ENCODE measurements around the gene MALAT1. TPM values are rescaled to one million over a fixed set of nuclear protein-coding genes. Genes with fewer than 3 reads are reported as not detected.

MALAT1 gene
- total and polyA plus RNA-seq, 2 donors from 2014 or later, result 219 to 15,262 TPM

DNA sequence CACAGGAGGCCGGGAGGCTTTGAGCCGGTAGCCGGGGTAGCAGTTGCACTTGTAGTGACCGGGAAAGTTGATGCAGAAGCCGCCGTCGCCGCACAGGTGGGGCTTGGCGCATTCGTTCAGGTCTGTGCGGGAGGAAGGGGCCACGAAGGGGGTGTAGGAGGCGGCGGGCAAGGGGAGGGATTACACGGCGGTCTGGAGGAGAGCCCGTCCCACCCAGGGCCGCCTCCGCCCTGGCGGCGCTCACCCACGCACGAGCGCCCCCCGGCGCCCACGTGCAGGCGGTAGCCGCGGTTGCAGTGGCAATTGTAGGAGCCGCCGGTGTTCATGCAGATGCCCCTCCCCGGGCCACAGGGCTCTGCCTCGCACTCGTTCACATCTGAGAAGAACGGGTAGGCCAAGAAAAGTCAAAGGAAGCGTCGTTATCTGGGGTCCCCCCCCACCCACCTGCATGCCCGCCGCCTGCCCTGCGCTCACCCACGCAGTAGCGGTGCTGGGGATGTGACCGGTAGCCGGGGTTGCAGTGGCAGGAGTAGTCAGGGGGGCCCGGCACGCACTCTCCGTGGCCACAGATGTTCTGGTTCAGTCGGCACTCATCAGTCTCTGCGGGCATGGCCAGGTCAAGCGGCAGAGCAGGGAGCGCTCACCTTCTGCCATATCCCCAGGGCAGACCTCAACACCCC, 48.7 kb downstream of the MALAT1 start:
- Histone ChIP-seq H3K27ac (ENCODE audit: low read depth in 2 of 2, low read length in 2 of 2) (no peak overlapping the region), H3K9ac (ENCODE audit: low read length in 3 of 3) (no peak overlapping the region), H3K4me1 (ENCODE audit: control insufficient read depth in 2 of 3, insufficient read depth in 2 of 3, low read depth in 1 of 3, low read length in 3 of 3) (peaks cover 0 to 18% (median 4%) of the 10 kb centered on the region in 3 donors), H3K27me3 (ENCODE audit: control insufficient read depth, insufficient read depth, low read length) (no peaks in the 10 kb centered on the region), H3K4me3 (ENCODE audit: low read length in 3 of 3) (no peak overlapping the region), H3K9me3 (ENCODE audit: control insufficient read depth in 2 of 3, insufficient read depth in 1 of 3, low read length in 3 of 3) (no peaks in the 10 kb centered on the region), H3K36me3 (ENCODE audit: control insufficient read depth in 2 of 3, insufficient read depth in 3 of 3, low read length in 3 of 3) (peaks cover 0 to 2% (median 0%) of the 10 kb centered on the region in 3 donors)
- TF ChIP-seq, protein P1, sequence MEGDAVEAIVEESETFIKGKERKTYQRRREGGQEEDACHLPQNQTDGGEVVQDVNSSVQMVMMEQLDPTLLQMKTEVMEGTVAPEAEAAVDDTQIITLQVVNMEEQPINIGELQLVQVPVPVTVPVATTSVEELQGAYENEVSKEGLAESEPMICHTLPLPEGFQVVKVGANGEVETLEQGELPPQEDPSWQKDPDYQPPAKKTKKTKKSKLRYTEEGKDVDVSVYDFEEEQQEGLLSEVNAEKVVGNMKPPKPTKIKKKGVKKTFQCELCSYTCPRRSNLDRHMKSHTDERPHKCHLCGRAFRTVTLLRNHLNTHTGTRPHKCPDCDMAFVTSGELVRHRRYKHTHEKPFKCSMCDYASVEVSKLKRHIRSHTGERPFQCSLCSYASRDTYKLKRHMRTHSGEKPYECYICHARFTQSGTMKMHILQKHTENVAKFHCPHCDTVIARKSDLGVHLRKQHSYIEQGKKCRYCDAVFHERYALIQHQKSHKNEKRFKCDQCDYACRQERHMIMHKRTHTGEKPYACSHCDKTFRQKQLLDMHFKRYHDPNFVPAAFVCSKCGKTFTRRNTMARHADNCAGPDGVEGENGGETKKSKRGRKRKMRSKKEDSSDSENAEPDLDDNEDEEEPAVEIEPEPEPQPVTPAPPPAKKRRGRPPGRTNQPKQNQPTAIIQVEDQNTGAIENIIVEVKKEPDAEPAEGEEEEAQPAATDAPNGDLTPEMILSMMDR (IDR thresholded peaks at IDR 0.05; ENCODE audit: borderline replicate concordance, extremely low read depth, insufficient read depth), result no peak
- FAIRE-seq (no peak), DNase-seq (peak in 4 of 5 donors; percentile 35 to 80 (median 62))
- intact Hi-C loops (cut with DNase I), result no loop called here

DNA sequence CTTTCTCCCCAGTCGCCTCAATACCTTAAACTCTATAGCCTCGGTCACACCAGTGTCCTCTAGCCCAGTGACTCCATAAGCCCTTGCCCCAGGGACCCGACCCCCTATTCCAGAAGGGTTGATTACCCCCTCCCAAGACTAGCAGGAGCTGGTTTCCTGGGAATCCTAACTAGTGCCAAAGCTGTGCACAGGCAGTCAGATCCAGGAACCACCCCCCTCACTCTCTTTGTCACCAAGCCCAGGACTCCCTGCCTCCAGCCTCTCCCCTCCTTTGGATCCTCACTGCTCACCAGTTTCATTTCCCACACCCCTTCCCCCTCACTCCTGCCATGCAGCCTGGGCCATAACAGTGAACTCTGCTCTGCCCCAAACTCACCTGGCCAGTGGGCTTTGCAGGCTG, 49.5 kb downstream of the MALAT1 start:
- no peaks in the 10 kb centered on the region for H3K9me3 ChIP-seq (ENCODE audit: control insufficient read depth in 2 of 3, insufficient read depth in 1 of 3, low read length in 3 of 3)
- FAIRE-seq (no peak), DNase-seq (no peak)
- no peaks in the 10 kb centered on the region for H3K27me3 ChIP-seq (ENCODE audit: control insufficient read depth, insufficient read depth, low read length)
- intact Hi-C loops (cut with DNase I), result no loop called here
- peaks cover 0 to 20% (median 4%) of the 10 kb centered on the region in 3 donors for H3K4me1 ChIP-seq (ENCODE audit: control insufficient read depth in 2 of 3, insufficient read depth in 2 of 3, low read depth in 1 of 3, low read length in 3 of 3)
- H3K27ac ChIP-seq (ENCODE audit: low read depth in 2 of 2, low read length in 2 of 2), result no peak overlapping the region
- no peak overlapping the region for H3K9ac ChIP-seq (ENCODE audit: low read length in 3 of 3)
- no peak overlapping the region for H3K4me3 ChIP-seq (ENCODE audit: low read length in 3 of 3)
- H3K36me3 ChIP-seq (ENCODE audit: control insufficient read depth in 2 of 3, insufficient read depth in 3 of 3, low read length in 3 of 3), result peaks cover 0 to 2% (median 0%) of the 10 kb centered on the region in 3 donors
- TF ChIP-seq, protein P1 (IDR thresholded peaks at IDR 0.05; ENCODE audit: borderline replicate concordance, extremely low read depth, insufficient read depth), result no peak

DNA sequence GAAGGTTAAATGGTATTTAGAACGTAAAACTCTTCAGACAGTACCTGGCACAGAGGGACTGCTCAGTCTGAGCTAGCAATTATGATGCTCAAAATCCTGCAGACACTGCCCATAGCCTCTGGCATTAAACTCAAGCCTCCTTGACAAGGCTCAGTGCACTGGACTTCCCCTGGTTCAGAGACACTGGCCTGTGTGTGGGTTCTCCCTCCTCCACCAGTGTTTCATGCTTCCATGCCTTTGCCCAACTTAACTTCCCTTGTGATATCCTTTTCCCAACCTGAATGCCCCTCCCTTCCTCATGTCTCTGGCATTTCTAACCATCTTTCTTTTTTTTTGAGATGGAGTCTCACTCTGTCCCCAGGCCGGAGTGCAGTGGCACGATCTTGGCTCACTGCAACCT, 50.3 kb downstream of the MALAT1 start:
- Histone ChIP-seq H3K9ac (ENCODE audit: low read length in 3 of 3) (no peak overlapping the region), H3K4me1 (ENCODE audit: control insufficient read depth in 2 of 3, insufficient read depth in 2 of 3, low read depth in 1 of 3, low read length in 3 of 3) (peaks cover 0 to 20% (median 4%) of the 10 kb centered on the region in 3 donors), H3K4me3 (ENCODE audit: low read length in 3 of 3) (no peak overlapping the region), H3K27ac (ENCODE audit: low read depth in 2 of 2, low read length in 2 of 2) (no peak overlapping the region), H3K27me3 (ENCODE audit: control insufficient read depth, insufficient read depth, low read length) (no peaks in the 10 kb centered on the region), H3K36me3 (ENCODE audit: control insufficient read depth in 2 of 3, insufficient read depth in 3 of 3, low read length in 3 of 3) (peaks cover 0 to 2% (median 0%) of the 10 kb centered on the region in 3 donors), H3K9me3 (ENCODE audit: control insufficient read depth in 2 of 3, insufficient read depth in 1 of 3, low read length in 3 of 3) (no peaks in the 10 kb centered on the region)
- no peak for DNase-seq
- FAIRE-seq, result no peak
- TF ChIP-seq, protein P1 (IDR thresholded peaks at IDR 0.05; ENCODE audit: borderline replicate concordance, extremely low read depth, insufficient read depth), result no peak
- intact Hi-C loops (cut with DNase I), result no loop called here
